Hepatic stellate cell (primary cell): Measurements from ENCODE around the gene LRRC4C.
"Not testable (repeated sequence)": the region's sequence is repeated elsewhere in the genome, so short reads cannot be mapped to it uniquely, and the experiment has no call there.

Experiments used
- DNase-seq: peaks from one replicate; pipeline ENCODE4 v3.0.0; 2011; ENCODE audit warnings: low spot score

LRRC4C gene

DNA sequence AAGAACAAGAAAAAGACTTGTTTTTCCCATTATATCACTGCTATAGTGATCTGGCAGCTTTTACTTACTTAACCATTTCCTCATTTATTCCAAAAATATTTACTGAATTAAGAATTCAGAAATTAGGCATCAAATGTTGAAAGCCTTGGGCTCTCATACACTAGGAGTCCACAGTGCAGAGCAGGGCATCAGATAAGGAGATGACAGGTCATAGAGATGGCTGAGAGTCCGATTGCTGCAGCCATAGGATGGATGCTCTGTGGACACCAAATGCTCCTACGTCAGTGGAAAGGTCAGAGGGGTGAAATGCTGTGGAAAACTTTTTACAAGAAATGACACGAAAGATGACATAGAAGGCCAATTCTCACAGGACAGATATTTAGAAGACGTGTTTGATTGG, 771.1 kb downstream of the LRRC4C start:
- DNase-seq: no peak

DNA sequence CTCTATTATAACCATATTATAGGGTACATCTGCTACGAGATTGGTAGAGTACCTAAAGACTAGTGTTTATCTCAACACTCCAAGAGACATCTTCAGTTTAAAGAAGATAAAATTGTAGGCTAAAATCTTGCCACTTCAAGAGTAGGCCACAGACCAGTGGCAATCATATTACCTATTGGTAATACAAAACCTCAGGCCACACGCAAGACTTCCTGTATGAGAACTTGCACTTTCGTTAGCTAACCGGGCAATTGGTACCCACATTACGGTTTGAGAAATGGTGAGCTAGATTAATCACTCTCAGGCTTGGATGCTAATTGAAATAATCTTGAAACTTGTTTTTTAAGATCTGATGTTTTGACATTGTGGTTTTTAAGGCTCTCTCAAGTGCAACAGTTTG, 772.7 kb downstream of the LRRC4C start:
- no peak for DNase-seq

DNA sequence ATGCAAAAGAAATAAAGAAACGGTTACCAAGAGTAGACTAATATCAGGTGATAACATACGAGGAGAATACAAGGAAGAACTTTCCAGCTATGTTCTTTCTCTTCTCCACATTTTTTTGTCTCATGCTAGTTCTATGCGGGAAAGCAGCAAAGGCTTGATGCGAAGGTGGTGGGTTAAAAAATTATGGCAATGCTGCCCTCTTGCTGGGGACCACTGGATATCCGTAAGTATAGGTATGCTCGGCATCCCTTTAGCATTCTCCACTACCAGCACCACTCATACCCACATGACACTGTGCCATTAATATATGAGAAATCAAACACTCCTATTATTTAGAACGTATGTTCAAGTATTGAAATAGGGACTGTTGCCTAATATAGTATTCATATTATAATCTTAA, 776.4 kb downstream of the LRRC4C start:
- DNase-seq: no peak

DNA sequence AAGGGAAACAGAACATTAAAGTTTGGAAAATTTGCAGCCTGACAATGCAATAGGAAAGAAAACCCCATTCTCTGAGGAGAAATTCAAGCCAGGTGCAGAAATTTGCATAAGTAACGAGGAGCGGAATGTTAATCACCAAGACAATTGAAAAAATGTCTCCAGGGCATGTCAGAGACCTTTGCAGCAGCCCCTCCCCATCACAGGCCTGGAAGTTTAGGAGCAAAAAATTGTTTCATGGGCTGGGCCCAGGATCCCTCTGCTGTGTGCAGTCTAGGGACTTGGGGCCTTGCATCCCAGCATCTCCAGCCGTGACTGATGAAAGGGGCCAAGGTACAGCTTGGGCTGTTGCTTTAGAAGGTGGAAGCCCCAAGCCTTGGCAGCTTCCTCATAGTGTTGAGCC, 780.2 kb downstream of the LRRC4C start:
- no peak for DNase-seq

DNA sequence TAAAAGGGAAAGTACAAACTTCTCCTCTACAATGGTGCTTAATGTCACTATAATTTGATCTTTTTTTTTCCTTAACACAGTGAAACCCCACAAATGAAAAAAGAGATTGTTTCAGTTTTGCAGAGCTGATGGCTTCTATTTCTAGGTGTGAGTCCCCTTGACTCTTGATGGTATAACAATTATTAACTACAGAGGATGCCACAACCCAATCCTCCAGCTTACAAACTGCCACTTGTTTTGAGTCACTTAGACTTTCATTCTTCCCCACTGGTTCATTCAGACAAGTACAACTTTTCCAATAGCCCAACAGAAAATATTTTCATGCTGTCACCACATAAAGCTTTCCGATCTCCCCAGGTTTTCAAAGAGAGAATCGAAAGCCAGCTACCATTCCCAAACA, 812.2 kb downstream of the LRRC4C start:
- no peak for DNase-seq

DNA sequence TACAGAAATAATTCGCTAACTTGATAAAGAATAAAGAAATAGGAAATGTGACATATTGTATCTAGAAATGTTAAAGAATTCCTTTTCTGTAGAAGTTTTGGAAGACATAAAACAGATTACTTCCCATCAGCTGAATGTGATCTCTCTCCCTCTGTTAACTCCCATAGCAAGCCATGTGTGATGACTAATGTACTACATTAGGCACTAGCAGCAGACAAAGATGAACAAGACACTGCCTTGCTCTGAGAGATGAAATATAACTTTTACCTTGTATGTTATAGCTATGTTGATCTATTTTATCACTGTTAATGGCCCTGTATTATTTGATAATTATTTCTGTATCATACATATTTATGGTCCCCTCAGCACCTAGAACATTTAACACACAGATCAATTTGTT, 817.2 kb downstream of the LRRC4C start:
- no peak for DNase-seq

DNA sequence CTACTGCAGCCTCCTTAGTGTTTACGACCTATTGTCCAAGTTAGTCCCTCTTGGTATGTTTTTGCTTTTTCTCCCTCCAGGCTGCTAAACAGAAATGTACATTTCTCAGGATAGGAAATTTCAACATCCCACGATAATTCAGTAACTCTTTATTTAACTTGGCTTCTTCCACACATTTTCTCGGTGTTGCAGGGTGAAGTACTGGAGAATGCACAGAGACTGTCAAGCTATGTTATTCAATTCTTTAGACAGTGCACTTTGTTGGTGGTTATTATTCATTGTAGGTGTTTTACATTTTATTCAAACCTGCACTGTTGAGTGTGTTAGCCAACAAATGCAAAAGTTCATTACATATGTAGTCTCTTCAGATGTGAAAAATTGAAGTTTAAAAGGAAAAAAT, 839.8 kb downstream of the LRRC4C start:
- DNase-seq: no peak

DNA sequence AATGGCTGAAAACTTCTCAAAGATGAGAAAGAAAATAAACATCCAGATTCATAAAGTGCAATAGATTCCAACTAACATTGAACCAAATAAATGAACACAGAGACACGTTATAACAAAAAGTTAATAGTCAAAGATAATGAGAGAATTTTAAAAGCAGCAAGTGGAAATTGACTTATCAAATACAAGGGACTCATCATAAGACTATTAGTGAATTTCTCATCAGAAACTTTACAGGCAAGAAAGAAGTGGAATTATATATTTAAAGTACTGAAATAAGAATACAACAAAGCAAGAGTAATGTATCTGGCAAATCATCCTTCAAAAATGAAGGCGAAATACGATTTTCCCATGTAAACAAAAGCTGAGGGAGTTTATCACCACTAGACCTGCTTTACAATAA, 852.7 kb downstream of the LRRC4C start:
- no peak for DNase-seq

DNA sequence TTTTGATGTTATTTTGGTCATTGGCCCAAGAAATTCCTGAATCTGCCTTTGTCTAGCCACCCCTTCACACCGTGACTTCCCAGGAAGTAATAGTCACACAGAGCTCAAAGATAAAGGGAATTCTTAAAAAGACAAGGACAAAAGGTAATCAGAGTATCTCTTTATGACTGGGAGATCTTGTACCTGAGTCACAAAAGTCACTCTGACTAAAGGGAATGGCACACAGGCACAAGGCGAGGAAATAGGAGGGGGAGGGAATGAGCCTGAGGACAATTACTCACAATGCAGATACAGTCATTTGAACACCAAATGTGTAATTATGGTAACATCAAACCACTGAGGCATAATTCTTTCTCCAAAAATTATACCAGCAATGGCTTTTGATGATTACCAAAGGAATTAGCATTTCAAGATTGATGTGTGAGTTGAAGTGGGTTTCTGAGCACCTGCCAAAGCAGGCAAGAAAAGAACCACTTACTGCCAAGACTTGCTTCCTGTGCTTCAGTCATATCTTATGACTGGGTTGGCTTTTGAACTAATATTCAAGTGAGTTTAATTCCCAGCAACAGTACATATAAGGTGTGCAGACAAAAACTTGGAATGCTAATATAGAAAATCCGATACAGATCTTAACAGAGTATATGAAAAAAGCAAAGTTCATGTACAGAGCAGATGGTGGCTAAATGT, 856.4 kb downstream of the LRRC4C start:
- DNase-seq: no peak

DNA sequence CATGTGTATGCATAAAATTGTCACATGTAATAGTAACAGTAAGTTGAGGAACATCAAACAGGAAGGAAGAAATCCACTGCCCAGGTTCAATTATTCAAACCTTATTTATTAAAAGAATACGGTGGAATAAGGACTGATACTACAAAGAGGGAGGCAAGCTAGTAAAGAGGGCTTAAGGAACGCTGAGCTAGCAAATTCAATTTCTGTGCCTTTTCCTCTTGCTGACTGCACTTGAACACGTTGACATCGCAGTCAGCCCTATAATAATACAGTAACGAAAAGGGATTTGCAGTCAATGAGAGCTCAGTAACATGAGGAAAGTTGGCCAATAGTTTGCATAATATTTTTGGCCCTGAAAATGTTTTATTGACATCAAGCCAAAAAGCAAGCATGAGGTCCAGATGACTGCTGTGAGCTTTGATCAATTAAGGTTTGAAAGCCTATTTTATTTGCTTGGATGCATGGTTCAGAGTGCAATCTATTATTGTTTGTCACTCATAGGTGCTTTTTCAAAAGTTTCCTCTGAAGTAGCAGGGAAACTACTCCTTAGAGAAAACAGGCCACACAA, 861.8 kb downstream of the LRRC4C start:
- DNase-seq: no peak

DNA sequence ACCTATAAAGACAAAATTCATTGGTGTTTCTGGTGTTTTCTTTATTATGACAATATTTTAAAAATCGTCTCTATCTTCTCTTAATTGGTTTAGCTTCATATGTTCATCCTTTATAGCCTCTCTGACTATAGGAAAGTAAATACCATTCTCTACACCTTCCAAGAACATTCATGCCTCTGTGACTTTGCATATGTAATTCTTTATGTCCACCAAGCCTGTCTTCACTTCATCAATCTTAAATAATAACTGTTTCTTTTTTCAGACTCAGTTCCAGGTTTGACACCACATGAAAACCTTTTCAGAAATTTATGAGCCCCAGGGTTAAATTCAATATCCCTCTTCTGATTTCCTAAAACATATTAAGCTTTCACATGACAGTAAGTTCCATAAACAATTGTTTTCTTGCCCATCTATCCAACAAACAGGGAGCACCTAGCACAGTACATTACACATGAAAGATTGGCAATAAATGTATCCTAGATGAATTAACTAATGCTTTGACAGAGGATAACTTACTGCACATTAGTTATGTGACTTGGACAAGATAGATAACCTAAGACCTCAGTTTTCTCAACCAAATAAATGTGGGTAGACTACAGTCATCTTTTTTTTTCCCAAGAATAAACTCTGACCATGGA, 886.1 kb downstream of the LRRC4C start:
- no peak for DNase-seq

DNA sequence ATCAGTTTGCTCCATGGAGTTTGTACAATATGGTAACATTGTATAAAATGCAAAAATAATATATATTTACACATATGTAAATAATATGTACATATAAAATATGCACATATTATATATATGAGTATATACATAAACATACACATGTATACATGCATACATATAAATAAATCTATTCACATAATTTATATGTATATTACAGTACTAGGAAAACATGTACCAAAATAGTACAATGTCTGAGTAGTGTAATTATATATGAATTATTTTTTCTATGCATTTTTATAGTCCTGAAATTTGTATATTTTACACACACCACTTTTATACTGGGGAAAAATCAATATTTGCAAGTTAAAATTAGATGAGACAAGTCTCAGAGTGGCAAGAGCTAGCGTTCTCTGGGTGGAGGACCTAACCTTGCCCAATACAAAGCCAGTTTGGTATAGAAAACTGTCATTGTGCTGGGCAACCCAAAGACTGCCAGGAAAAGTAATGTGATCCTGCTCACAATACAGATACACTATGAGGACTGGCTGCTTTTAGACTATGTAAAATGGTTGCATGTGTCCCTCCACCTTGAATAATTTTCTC, 889.4 kb downstream of the LRRC4C start:
- DNase-seq: no peak

DNA sequence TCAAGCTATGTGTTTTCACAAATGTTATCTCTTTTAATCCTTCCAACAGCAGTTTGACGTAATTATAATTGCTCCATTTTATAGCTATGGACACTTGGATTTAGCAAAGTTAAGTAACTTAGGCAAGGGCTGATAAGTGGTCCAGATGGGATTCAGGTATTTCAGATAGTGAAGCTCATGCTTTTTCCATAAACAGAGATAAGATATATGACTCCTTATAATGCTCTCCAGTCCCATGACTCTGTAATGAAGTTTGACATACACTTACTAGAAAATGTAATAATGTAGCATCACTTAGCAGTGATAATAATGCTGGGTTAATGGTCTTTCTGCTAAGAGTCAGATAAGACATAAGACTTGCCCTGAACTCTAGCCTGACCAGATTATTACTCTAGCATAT, 892.1 kb downstream of the LRRC4C start:
- DNase-seq: no peak

DNA sequence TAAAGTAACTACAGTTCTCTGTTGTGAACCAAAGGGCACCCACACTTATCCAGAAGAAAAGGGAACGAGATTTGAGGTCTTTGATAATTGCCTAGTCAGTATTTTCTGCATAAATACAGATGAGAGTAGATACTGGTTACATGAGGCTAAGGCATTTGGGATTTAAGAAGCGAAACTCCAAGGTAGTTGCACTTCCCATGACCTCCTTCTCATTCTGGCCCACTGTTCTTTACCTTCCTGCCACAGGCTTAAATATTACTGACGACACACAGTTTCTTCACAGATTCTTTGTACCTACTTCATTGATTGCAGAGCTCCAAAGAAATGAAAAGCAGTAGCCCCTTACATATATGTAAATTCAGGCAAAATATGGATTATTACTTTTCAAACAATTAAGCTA, 915.3 kb downstream of the LRRC4C start:
- no peak for DNase-seq

DNA sequence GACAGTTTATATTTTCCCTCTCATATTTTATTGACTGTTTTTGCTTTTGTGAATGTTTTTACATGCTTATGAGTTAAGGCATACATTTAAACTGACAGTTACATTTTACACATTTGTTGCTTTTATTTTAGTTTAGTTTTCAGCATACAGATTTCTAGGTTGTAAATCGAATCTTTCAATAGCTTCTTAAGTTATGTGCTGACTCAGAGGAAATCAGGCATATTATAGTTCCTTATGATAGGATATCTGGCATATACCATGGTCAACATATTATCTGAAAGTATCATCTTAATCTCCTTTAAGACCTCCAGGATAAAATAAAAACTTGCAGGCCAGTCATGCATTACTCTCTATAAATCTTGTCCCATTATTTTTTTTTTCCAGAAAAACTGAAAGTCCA, 916.6 kb downstream of the LRRC4C start:
- DNase-seq: no peak

DNA sequence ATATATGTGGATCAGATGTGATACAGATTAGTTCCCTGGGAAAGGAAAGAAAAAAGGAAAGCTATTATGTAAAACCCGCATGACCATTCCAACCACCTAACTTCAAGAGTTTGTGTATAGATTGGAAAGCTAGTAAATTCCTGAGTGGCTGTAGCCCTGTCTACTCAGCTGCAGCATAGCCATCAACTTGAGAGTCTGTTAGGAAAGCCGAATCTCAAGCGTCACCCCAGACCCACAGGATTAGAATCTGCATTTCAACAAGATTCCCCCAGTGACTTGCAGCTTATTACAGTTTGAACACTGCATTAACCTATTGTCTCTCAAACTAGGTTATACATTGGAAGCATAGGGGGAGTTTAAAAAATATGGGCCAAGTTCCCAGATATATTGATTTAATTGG, 921.7 kb downstream of the LRRC4C start:
- no peak for DNase-seq

DNA sequence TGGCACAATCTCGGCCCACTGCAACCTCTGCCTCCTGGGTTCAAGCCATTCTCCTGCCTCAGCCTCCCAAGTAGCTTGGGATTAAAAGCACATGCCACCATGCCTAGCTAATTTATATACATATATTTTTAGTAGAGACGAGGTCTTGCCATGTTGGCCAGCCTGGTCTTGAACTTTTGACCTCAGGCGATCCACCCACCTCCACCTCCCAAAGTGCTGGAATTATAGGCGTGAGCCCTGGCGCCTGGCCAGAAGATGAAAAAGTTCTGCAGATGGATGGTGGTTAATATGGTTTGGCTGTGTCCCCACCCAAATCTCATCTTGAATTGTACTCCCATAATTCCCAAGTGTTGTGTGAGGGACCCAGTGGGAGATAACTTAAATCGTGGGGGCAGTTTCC, 937.4 kb downstream of the LRRC4C start:
- not testable (repeated sequence) for DNase-seq

DNA sequence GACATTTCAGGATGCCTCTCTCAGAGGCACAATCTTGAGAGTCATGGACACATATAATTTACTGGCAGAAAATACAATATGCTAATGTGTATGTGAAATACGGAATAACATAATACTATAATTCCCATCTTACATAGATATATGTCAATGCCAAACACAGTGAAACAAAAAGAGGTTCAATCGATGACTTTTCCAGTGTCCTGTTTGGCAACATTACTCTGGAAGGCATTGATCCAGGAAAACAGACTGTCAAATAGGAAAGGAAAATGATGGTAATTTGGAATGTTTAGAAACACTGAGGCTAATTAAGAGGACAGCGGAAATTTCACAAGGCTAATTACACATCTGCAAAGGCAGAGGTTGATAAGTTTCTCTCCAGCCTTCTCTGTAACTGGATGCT, 942.3 kb downstream of the LRRC4C start:
- DNase-seq: no peak

DNA sequence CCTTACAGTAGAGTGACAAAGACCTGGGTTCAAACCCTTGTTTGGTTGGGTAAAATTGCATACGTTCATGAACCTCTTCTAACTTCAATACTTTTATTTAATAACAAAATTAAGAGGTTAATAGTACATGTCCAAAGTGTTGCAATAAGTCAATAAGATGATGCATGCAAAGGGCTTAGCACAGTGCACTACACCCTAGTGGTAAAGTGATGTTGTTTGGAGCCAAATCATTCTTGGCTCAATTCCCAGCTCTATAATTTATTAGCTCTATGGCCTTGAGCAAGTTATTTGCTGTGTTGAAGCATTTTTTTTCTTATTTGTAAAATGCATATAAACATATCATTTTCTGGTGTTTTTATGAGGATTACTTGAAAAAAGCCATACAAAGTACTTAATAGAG, 945.3 kb downstream of the LRRC4C start:
- DNase-seq: no peak

DNA sequence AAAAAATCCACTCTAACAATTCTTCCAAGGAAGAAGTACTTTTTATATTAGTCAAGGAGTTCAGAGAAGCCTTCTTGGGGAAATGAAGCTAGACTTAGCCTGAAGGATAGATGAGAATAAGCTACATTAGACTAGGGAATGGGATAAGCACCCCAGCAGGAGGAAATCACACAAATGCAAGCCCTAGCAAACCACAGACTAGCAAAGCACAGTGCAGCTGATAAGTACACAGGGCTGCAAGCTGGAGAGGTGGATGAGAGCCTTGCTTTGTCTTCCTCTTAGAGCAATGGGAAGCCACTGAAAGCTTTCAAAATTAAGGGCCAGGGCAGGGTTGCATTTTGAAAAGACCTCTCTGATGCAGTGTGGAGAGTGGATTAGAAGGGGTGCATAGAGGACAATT, 946.2 kb downstream of the LRRC4C start:
- DNase-seq: no peak

DNA sequence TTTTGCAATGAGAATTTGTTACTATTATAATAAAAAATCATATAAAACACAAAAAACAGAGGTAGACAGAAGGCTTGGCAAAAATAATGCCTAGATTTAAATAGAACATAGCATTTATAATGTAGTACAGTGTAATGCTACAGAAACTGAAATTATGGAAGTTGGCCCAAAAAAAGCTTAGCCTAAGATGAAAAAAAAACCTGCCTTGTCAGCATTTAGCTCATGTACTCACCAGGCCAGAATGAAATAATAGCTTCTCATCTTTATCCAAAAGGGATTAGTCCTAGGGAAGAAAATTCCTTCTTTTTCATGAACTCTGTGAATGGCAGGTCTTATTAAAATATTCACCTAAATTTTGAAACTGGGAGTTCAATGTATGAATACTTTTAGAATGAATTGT, 951.1 kb downstream of the LRRC4C start:
- no peak for DNase-seq

DNA sequence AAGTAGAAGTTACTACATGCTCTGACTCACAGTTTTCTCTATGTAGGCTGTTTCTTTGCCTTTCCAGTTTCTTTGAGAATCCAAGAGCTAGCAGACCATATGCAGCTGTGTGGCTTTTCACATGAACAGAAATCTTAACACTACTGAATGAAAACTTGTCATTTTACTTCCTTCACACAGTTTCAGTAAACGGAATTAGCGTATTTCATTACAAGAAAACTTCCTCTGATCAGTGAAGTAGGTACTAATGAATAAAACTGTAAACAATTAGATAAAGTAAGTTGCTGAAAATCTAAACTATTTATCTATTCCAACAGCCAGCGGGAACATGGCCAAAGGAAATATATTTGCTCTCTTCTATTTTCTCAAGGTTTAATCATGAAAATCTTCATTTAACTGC, 953.2 kb downstream of the LRRC4C start:
- no peak for DNase-seq

DNA sequence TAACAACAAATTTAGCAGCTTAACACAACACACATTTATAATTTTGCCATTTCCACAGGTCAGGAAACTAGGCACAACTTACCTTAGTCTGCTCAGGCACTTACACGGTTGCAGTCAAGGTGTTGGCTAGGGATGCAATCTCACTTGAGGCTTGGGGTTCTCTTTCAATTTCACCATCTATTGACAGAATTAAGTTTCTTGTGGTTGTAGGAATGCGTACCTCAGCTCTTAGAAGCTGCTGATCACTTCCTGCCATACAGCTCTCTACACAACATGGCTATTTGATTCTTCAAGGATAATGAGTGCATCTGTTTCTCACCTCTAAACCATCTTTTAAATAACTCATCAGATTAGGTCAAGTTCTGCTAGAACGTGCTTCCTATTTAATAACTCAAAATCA, 968.1 kb downstream of the LRRC4C start:
- DNase-seq: no peak

DNA sequence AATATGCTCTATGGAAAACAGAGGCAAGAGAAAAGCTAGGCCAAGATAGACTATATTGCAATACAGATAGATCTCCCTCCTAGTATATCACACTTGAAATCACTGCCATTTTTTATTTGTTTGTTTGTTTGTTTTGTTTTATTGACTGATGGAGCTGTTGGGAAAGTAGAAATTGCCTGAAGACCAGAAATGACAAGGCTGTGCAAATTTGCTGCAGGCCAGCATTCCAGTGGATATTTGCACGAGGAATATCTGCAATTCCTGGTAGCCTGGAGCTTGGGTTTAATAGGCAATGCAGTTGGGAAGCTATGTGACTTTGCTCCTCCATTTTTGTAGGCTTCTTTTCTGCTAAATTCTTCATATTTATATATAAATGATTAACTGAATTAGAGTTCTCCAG, 991.7 kb downstream of the LRRC4C start:
- no peak for DNase-seq
